Testis (tissue), 2 donors: ENCODE measurements around the gene SEMA4D.

Source experiments
- POLR2A ChIP-seq: fragments of 450-650 bp; IDR thresholded peaks from one replicate; pipeline ENCODE4 v1.6.1; 2017; ENCODE audit warnings: antibody characterized with exemption, mild to moderate bottlenecking, moderate library complexity
- TF ChIP-seq, protein P1 (sequence below), 3 experiments: fragments of 450-650 bp in 2 of 3; fragments of 200-600 bp in 1 of 3; sonication (generic) in 1 of 3; IDR thresholded peaks; one replicate each; pipeline ENCODE4 v1.5.1; 2016 to 2019; ENCODE audit warnings: antibody characterized with exemption in 3 of 3, mild to moderate bottlenecking in 2 of 3, moderate library complexity in 1 of 3

DNA sequence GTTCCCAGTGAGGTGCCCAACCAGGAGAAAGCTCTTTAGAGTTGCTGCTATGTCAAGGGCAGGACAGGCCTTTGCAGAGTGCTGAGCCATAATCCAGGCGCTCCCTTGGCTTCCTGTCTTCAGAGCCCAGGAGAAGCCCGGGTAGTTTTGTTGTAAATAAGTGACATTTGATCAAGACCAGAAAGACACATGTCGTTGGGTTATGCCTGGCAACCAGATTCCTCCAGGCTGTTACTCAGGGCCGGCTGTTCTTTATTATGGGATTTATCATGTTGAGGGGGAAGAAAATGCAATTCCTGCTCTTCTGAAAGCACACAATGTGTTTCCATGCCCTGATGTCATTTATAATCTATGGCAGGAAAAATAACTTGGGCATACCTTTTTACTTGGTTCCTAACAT, 39.3 kb upstream of the SEMA4D start:
- TF ChIP-seq, protein P1, sequence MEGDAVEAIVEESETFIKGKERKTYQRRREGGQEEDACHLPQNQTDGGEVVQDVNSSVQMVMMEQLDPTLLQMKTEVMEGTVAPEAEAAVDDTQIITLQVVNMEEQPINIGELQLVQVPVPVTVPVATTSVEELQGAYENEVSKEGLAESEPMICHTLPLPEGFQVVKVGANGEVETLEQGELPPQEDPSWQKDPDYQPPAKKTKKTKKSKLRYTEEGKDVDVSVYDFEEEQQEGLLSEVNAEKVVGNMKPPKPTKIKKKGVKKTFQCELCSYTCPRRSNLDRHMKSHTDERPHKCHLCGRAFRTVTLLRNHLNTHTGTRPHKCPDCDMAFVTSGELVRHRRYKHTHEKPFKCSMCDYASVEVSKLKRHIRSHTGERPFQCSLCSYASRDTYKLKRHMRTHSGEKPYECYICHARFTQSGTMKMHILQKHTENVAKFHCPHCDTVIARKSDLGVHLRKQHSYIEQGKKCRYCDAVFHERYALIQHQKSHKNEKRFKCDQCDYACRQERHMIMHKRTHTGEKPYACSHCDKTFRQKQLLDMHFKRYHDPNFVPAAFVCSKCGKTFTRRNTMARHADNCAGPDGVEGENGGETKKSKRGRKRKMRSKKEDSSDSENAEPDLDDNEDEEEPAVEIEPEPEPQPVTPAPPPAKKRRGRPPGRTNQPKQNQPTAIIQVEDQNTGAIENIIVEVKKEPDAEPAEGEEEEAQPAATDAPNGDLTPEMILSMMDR (IDR thresholded peaks at IDR 0.05) = no peak
- TF ChIP-seq POLR2A = no peak
